Transverse colon (tissue), 4 donors: ENCODE measurements around the gene PAFAH2. TPM values are rescaled to one million over a fixed set of nuclear protein-coding genes. Genes with fewer than 3 reads are reported as not detected.

Experiments
- DNase-seq: peaks from one replicate; pipeline ENCODE4 v3.0.0-alpha.2; 2019
- H3K27ac ChIP-seq, 4 donors: fragments of 200-600 bp; sonication (generic); 2 replicates each; pipeline ENCODE4 v1.5.1; 2016 to 2018; ENCODE audit warnings: inconsistent platforms in 4 of 4
- H3K27me3 ChIP-seq: fragments of 200-600 bp; sonication (generic); 2 replicates; pipeline ENCODE4 v1.5.1; 2017; ENCODE audit warnings: inconsistent platforms
- H3K36me3 ChIP-seq, 4 donors: fragments of 200-600 bp; sonication (generic); 2 replicates each; pipeline ENCODE4 v1.5.1; 2017 to 2019; ENCODE audit warnings: inconsistent platforms in 4 of 4
- H3K4me1 ChIP-seq, 4 donors: fragments of 200-600 bp; sonication (generic); 2 replicates each; pipeline ENCODE4 v1.5.1; 2017 to 2020; ENCODE audit warnings: inconsistent platforms in 4 of 4
- H3K4me3 ChIP-seq, 4 donors: fragments of 200-600 bp; sonication (generic); 1 replicate in 1 of 4; 2 replicates in 3 of 4; pipeline versions ENCODE4 v1.5.1 to v1.6.1; 2017 to 2019; ENCODE audit warnings: inconsistent platforms in 4 of 4
- H3K9me3 ChIP-seq, 2 donors: fragments of 200-600 bp; sonication (generic); 2 replicates each; pipeline ENCODE4 v1.5.1; 2017 to 2019; ENCODE audit warnings: inconsistent platforms in 2 of 2
- CTCF ChIP-seq, 5 experiments: fragments of 200-600 bp in 3 of 5; fragments of 450-650 bp in 2 of 5; sonication (generic) in 3 of 5; IDR thresholded peaks; 1 replicate in 2 of 5; 2 replicates in 3 of 5; pipeline ENCODE4 v1.5.1; 2016 to 2017; ENCODE audit warnings: antibody characterized with exemption in 5 of 5, inconsistent platforms in 3 of 5, mild to moderate bottlenecking in 2 of 5, moderate library complexity in 1 of 5
- EP300 ChIP-seq: sonication (generic); formaldehyde crosslinking; IDR thresholded peaks from one replicate; pipeline ENCODE4 v1.6.1; 2017; ENCODE audit warnings: antibody characterized with exemption, low read depth
- POLR2A ChIP-seq: fragments of 450-650 bp; IDR thresholded peaks from one replicate; pipeline ENCODE4 v1.6.1; 2016; ENCODE audit warnings: antibody characterized with exemption, mild to moderate bottlenecking, moderate library complexity
- POLR2AphosphoS5 ChIP-seq, 3 donors: sonication (generic); formaldehyde crosslinking; IDR thresholded peaks; one replicate each; pipeline ENCODE4 v1.6.1; 2016; ENCODE audit warnings: antibody characterized with exemption in 3 of 3
- WGBS, 2 donors: methylation state at CpG; one replicate each; pipeline ENCODE4 v1.1.5; 2018; ENCODE audit warnings: low coverage in 1 of 2; 5-methylcytosine and 5-hydroxymethylcytosine counted together
- in situ Hi-C, 4 donors: fragments of 200-750 bp; cut with MboI; loops; one replicate each; pipeline versions ENCODE4 v1.15.0 to v1.15.1; 2017; ENCODE audit warnings: low sequenced_read_pairs in 3 of 4, low pct_ligation_motif_present in 1 of 4, low pct_unique_long_range_greater_than_20kb in 1 of 4
- intact Hi-C: fragments of 100-400 bp; cut with DNase I; formaldehyde crosslinking; loops from one replicate; pipeline ENCODE4 v1.15.1; 2023; ENCODE audit warnings: low total_unique reads
- total RNA-seq, 4 donors: library from RNA; depleted of rRNA; stranded (reverse); fragments of >200 nt; gene quantifications; one replicate each; pipeline ENCODE4 v1.1.0, GENCODE V29; 2016

The PAFAH2 gene
- total RNA-seq, 4 donors from 2014 or later: 23.1 to 60.1 (median 38.8) TPM

DNA sequence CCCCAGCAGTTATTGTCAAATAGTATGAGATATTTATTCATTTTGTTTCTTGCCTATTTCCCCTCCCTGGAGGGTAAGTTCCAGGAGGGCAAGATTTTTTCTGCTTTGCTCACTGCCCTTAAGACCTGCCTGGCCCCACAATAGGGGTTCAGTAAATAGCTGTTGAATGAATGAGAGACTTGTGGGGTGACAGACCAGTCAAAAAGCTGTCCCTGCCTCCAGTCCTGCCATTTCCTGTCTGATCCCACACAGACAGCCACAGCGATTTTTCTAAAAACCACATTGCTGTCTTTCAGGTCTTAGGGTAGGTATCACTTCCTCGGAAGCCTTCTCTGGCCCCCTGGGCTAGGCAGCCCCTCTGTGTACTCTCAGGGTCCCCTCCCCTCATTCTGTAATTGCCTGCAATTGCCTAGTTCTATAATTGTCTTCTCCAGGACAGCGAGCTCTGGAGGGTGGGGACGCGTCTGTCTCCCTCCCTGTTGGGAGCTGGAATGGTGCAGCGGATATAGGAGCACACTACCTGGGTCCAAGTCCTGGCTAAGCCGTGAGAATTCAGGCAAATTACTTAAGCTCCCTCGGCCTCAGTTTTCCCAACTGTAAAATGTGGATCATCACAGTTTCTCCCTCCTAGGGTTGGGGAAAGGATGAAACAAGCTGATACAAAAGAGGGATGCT lies 21.9 kb upstream of the PAFAH2 start:
- no peak for DNase-seq

DNA sequence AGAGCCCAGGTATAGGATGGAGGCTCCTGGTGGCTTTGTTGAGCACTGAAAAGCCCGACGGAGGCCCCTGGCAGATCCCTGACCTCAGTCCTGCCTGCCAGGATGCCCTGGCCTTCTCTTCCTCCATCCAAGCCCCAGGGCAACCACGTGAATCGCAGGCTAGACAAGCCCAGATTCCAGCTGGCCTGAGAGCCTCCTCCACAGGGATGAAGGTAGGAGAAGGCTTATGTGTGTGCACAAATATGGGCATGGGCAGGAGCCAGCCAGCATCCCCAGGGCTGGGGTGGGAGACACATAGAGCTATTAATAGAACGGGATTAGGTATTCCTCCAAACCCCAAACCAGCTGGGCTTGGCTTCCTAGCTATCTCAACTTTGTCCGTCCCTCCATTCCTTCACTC lies 19.7 kb upstream of the PAFAH2 start:
- H3K27me3 ChIP-seq: no peaks in the 10 kb centered on the region
- in situ Hi-C loops: no loop called here
- no peaks in the 10 kb centered on the region for H3K9me3 ChIP-seq
- no peak for DNase-seq
- intact Hi-C loops: no loop called here
- H3K4me3 ChIP-seq: no peak overlapping the region
- H3K27ac ChIP-seq: no peak overlapping the region
- 40 to 79% methylated on average over 1 to 6 of the region's 6 CpGs for WGBS, 2 donors
- peaks cover 0 to 5% (median 2%) of the 10 kb centered on the region in 4 donors for H3K4me1 ChIP-seq
- no peaks in the 10 kb centered on the region for H3K36me3 ChIP-seq
- TF ChIP-seq POLR2A: no peak
- TF ChIP-seq EP300: no peak
- TF ChIP-seq CTCF (IDR thresholded peaks at IDR 0.05): no peak
- TF ChIP-seq POLR2AphosphoS5 (IDR thresholded peaks at IDR 0.05): no peak

More for the DNA sequence above, 21.9 kb upstream of the PAFAH2 start:
- 23 to 61% methylated on average over 2 to 8 of the region's 8 CpGs for WGBS, 2 donors
- H3K4me3 ChIP-seq: no peak overlapping the region
- no peak overlapping the region for H3K27ac ChIP-seq
- no peaks in the 10 kb centered on the region for H3K27me3 ChIP-seq
- in situ Hi-C loops: no loop called here
- H3K36me3 ChIP-seq: no peaks in the 10 kb centered on the region
- H3K9me3 ChIP-seq: no peaks in the 10 kb centered on the region
- peaks cover 0 to 5% (median 2%) of the 10 kb centered on the region in 4 donors for H3K4me1 ChIP-seq
- TF ChIP-seq POLR2AphosphoS5 (IDR thresholded peaks at IDR 0.05): no peak
- TF ChIP-seq EP300: no peak
- TF ChIP-seq POLR2A: no peak
- TF ChIP-seq CTCF (IDR thresholded peaks at IDR 0.05): no peak
- intact Hi-C loops: no loop called here

GRCh38 chr1:26016953-26017545 lies 19.2 kb upstream of the PAFAH2 start:
- no peak overlapping the region for H3K27ac ChIP-seq
- no peaks in the 10 kb centered on the region for H3K9me3 ChIP-seq
- TF ChIP-seq POLR2A (no peak), EP300 (no peak), CTCF (IDR thresholded peaks at IDR 0.05) (no peak), POLR2AphosphoS5 (IDR thresholded peaks at IDR 0.05) (no peak)
- 76% methylated on average over 6 of the region's 6 CpGs; no CpG with 5 or more reads in 1 of the 2 donors for WGBS, 2 donors
- DNase-seq: no peak
- H3K27me3 ChIP-seq: no peaks in the 10 kb centered on the region
- intact Hi-C loops: no loop called here
- in situ Hi-C loops: no loop called here
- peaks cover 0 to 5% (median 2%) of the 10 kb centered on the region in 4 donors for H3K4me1 ChIP-seq
- no peak overlapping the region for H3K4me3 ChIP-seq
- H3K36me3 ChIP-seq: no peaks in the 10 kb centered on the region

DNA sequence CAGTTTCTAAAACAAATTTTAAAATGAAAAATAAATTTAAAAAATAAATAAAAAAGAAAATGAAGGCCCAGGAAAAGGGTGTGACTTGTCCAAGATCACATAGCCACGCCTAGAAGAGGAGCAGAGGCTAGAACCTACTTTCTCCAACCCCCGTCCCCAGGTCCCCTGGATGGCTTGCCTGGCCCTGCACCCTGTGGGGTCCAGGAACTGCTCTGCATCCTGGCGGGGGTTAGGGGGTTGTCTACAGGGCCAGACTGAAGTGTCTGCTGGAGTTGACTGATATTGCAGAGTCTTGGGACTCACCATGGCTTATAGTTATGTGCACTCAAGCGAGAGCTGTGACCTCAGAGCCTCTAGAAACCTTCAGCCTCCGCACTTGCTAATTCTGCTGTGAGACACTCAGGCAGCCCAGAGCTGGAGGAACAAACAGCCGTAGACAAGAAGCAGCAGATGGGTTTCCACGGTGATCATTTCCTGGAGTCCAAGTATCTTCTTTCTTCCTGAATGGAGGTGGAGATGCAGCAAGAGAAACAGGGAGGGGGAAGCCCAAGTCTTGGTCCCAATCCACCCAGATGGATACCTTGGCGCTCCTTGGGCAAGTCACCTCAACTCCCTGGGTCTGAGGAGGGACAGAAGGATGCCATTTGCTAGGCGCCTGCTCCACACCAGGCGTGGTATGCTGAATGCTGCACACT lies 18.5 kb upstream of the PAFAH2 start:
- Histone ChIP-seq H3K9me3 (no peaks in the 10 kb centered on the region), H3K4me1 (no peaks in the 10 kb centered on the region)
- 68 to 100% methylated on average over 2 to 10 of the region's 10 CpGs for WGBS, 2 donors

More for the DNA sequence above, 18.5 kb upstream of the PAFAH2 start:
- Histone ChIP-seq H3K27ac (no peak overlapping the region), H3K36me3 (no peaks in the 10 kb centered on the region), H3K27me3 (no peaks in the 10 kb centered on the region), H3K4me3 (no peak overlapping the region)
- no peak for TF ChIP-seq EP300
- DNase-seq: no peak
- intact Hi-C loops: no loop called here
- in situ Hi-C loops: no loop called here
